HepG2 (cell line): Measurements from ENCODE around the gene MCF2L. TPM values are rescaled to one million over a fixed set of nuclear protein-coding genes. Genes with fewer than 3 reads are reported as not detected.

Experiments
- ATAC-seq: fragments of 200-7000 bp; cut with Tn5 transposase; 3 replicates; pipeline ENCODE4 v1.9.1; 2020; ENCODE audit warnings: mild to moderate bottlenecking, moderate library complexity
- BruUV-seq: library from RNA; stranded (reverse); fragments of 400-500 nt; replicated peaks from 2 replicates; lab custom pipeline; 2021; lab: Mats Ljungman, UMichigan
- CTCF ChIA-PET: fragments of 300-600 bp; formaldehyde crosslinking; extraction: SDS; loops from one replicate; lab custom pipeline; 2021; ENCODE audit warnings: low total read pairs, inconsistent platforms, low intra/inter-chr PET ratio; lab: Yijun Ruan, JAX
- POLR2A ChIA-PET: fragments of 350-600 bp; sonication (Branson Sonifier 250); formaldehyde crosslinking; loops from one replicate; lab custom pipeline; 2020; ENCODE audit warnings: antibody characterized with exemption, inconsistent platforms; lab: Yijun Ruan, JAX
- DNase-seq: peaks from one replicate; pipeline ENCODE4 v3.0.0-alpha.2; 2015; ENCODE audit warnings: low spot score
- FAIRE-seq: peaks from 3 replicates; lab custom pipeline; 2011; peaks lifted over from hg19 to GRCh38; lab: Jason Lieb, UNC
- H2AFZ ChIP-seq: one replicate; pipeline ENCODE4 v1.6.1; 2011; ENCODE audit warnings: low read length, inconsistent platforms
- H3K27ac ChIP-seq: fragments of 300-600 bp; 3 replicates; pipeline ENCODE4 v1.8.0; 2011; ENCODE audit warnings: mixed run types, mild to moderate bottlenecking, mixed read lengths, low read length, inconsistent platforms; ENCODE audit not compliant: insufficient read depth; ENCODE audit errors: extremely low read length
- H3K27me3 ChIP-seq, 2 experiments: fragments of 200-600 bp in 1 of 2; 2 replicates in 1 of 2; 3 replicates in 1 of 2; pipeline versions ENCODE4 v1.6.0 to v1.8.0; 2011; ENCODE audit warnings: low read length in 2 of 2, mild to moderate bottlenecking in 2 of 2, moderate library complexity in 2 of 2, inconsistent platforms in 1 of 2; ENCODE audit not compliant: insufficient read depth in 2 of 2, control insufficient read depth in 1 of 2
- H3K36me3 ChIP-seq, 2 experiments: fragments of 200-600 bp in 1 of 2; replicated peaks in 1 of 2; 2 replicates in 1 of 2; 3 replicates in 1 of 2; pipeline versions ENCODE4 v1.5.1 to v1.8.0; 2011; ENCODE audit warnings: low read length in 2 of 2, inconsistent platforms in 1 of 2; ENCODE audit not compliant: insufficient read depth in 2 of 2, control insufficient read depth in 1 of 2
- H3K4me1 ChIP-seq: 2 replicates; pipeline ENCODE4 v1.5.1; 2012; ENCODE audit warnings: low read length, inconsistent platforms; ENCODE audit not compliant: insufficient read depth
- H3K4me2 ChIP-seq: 2 replicates; pipeline ENCODE4 v1.6.0; 2011; ENCODE audit warnings: low read depth, low read length, inconsistent platforms
- H3K4me3 ChIP-seq, 3 experiments: fragments of 200-600 bp in 1 of 3; sonication (generic), shearing (Covaris generic) in 1 of 3; replicated peaks in 1 of 3; 2 replicates each; pipeline ENCODE4 v1.5.1; 2011 to 2016; ENCODE audit warnings: low read length in 3 of 3, inconsistent platforms in 2 of 3, low read depth in 2 of 3, mild to moderate bottlenecking in 2 of 3, control low read depth in 1 of 3, mixed read lengths in 1 of 3; ENCODE audit not compliant: insufficient read depth in 1 of 3
- H3K79me2 ChIP-seq: one replicate; pipeline ENCODE4 v1.6.1; 2011; ENCODE audit warnings: low read length, inconsistent platforms; ENCODE audit not compliant: insufficient read depth
- H3K9ac ChIP-seq: 2 replicates; pipeline ENCODE4 v1.6.0; 2011; ENCODE audit warnings: mild to moderate bottlenecking, low read depth, low read length, inconsistent platforms; ENCODE audit not compliant: insufficient read depth
- H3K9me3 ChIP-seq: 2 replicates; pipeline ENCODE4 v1.5.1; 2012; ENCODE audit warnings: mild to moderate bottlenecking, low read length
- H4K20me1 ChIP-seq: 2 replicates; pipeline ENCODE4 v1.6.0; 2011; ENCODE audit warnings: inconsistent platforms, mild to moderate bottlenecking, low read length, moderate library complexity; ENCODE audit not compliant: insufficient read depth
- AGO1 ChIP-seq: fragments of 200-400 bp; formaldehyde crosslinking; IDR thresholded peaks from 2 replicates; pipeline ENCODE4 v1.6.1; 2017; ENCODE audit warnings: mild to moderate bottlenecking, low read depth, low read length, moderate library complexity; ENCODE audit not compliant: poor library complexity, severe bottlenecking
- BCL3 ChIP-seq: sonication (generic); formaldehyde crosslinking; IDR thresholded peaks from 2 replicates; pipeline ENCODE4 v1.5.1; 2020; ENCODE audit warnings: mild to moderate bottlenecking, missing genetic modification reagents, moderate library complexity
- FOXK2 ChIP-seq: fragments of 450-650 bp; IDR thresholded peaks from 2 replicates; pipeline ENCODE4 v1.6.1; 2016
- GABPB1 ChIP-seq: IDR thresholded peaks from 2 replicates; pipeline ENCODE4 v1.6.1; 2016; ENCODE audit warnings: mild to moderate bottlenecking, missing genetic modification reagents, moderate library complexity, missing compliant biosample characterization
- HNRNPUL1 ChIP-seq: fragments of 200-400 bp; formaldehyde crosslinking; IDR thresholded peaks from 2 replicates; pipeline ENCODE4 v1.6.1; 2017; ENCODE audit warnings: low read depth, mild to moderate bottlenecking, low read length, moderate library complexity
- KDM1A ChIP-seq: IDR thresholded peaks from 2 replicates; pipeline ENCODE4 v1.6.1; 2016; ENCODE audit warnings: missing compliant biosample characterization
- MAZ ChIP-seq, 2 experiments: sonication (generic) in 1 of 2; formaldehyde crosslinking in 1 of 2; IDR thresholded peaks; 2 replicates each; pipeline versions ENCODE4 v1.5.0 to v1.6.1; 2012 to 2020; ENCODE audit warnings: low read depth in 2 of 2, mild to moderate bottlenecking in 2 of 2, borderline replicate concordance in 1 of 2, improper control_type of control experiment in 1 of 2, low read length in 1 of 2, missing genetic modification reagents in 1 of 2, moderate library complexity in 1 of 2
- NCOA5 ChIP-seq: sonication (generic); formaldehyde crosslinking; IDR thresholded peaks from 2 replicates; pipeline ENCODE4 v1.4.0; 2020; ENCODE audit warnings: missing genetic modification reagents
- RAD21 ChIP-seq: fragments of 450-650 bp; formaldehyde crosslinking; IDR thresholded peaks from 2 replicates; pipeline ENCODE4 v1.5.0; 2020; ENCODE audit warnings: mild to moderate bottlenecking
- SMAD9 ChIP-seq: sonication (generic); formaldehyde crosslinking; IDR thresholded peaks from 2 replicates; pipeline ENCODE4 v1.5.1; 2020; ENCODE audit warnings: mild to moderate bottlenecking, missing genetic modification reagents
- SP2 ChIP-seq: sonication (generic); formaldehyde crosslinking; IDR thresholded peaks from 2 replicates; pipeline ENCODE4 v1.5.1; 2020; ENCODE audit warnings: mild to moderate bottlenecking, missing genetic modification reagents
- ZNF142 ChIP-seq: sonication (generic); formaldehyde crosslinking; IDR thresholded peaks from 2 replicates; pipeline ENCODE4 v1.4.0; 2020; ENCODE audit warnings: missing genetic modification reagents
- ZNF333 ChIP-seq: sonication (generic); formaldehyde crosslinking; IDR thresholded peaks from 2 replicates; pipeline ENCODE4 v1.4.0; 2020; ENCODE audit warnings: mild to moderate bottlenecking, missing genetic modification reagents, borderline replicate concordance
- ZNF343 ChIP-seq: sonication (generic); formaldehyde crosslinking; IDR thresholded peaks from 2 replicates; pipeline ENCODE4 v1.4.0; 2020; ENCODE audit warnings: mild to moderate bottlenecking, missing genetic modification reagents
- ZNF383 ChIP-seq: sonication (generic); formaldehyde crosslinking; IDR thresholded peaks from 2 replicates; pipeline ENCODE4 v1.4.0; 2020; ENCODE audit warnings: missing genetic modification reagents, mild to moderate bottlenecking, borderline replicate concordance
- ZNF543 ChIP-seq: sonication (generic); formaldehyde crosslinking; IDR thresholded peaks from 2 replicates; pipeline ENCODE4 v1.4.0; 2020; ENCODE audit warnings: mild to moderate bottlenecking, missing genetic modification reagents
- ZNF619 ChIP-seq: sonication (generic); formaldehyde crosslinking; IDR thresholded peaks from 2 replicates; pipeline ENCODE4 v1.4.0; 2020; ENCODE audit warnings: mild to moderate bottlenecking, missing genetic modification reagents
- WGBS: methylation state at CpG from one replicate; pipeline ENCODE4 v1.1.6; 2017; ENCODE audit warnings: low lambda C conversion rate; 5-methylcytosine and 5-hydroxymethylcytosine counted together
- in situ Hi-C: cut with HindIII; loops from 2 replicates; pipeline ENCODE4 v1.10.0; 2017; ENCODE audit warnings: low pct_unique_long_range_greater_than_20kb; ENCODE audit not compliant: extremely low pct_ligation_motif_present
- intact Hi-C: fragments of 100-400 bp; cut with micrococcal nuclease; formaldehyde crosslinking; loops from one replicate; pipeline ENCODE4 v1.10.0; 2022; ENCODE audit not compliant: unreplicated experiment
- polyA plus RNA-seq, 8 experiments: library from polyadenylated mRNA; depleted of rRNA in 3 of 8; stranded (reverse) in 7 of 8; unstranded in 1 of 8; fragments of >200 nt; fragmentation: Illumina TruSeq in 4 of 8; extraction: Trizol in 4 of 8; gene quantifications; 2 replicates each; pipeline versions ENCODE4 v1.2.1 to v1.2.3, GENCODE V29; 2011 to 2016; ENCODE audit warnings: low read depth in 4 of 8, missing spikeins in 1 of 8, mixed read lengths in 1 of 8; ENCODE audit not compliant: insufficient read depth in 1 of 8
- total RNA-seq, 5 experiments: library from RNA; depleted of rRNA; stranded (reverse); fragments of >200 nt; fragmentation: Illumina TruSeq; extraction: Trizol; gene quantifications; 2 replicates each; pipeline ENCODE4 v1.2.3, GENCODE V29; 2016; ENCODE audit warnings: low read depth in 1 of 5
- TF ChIP-seq, protein P1 (sequence below): sonication (generic); formaldehyde crosslinking; IDR thresholded peaks from 2 replicates; pipeline ENCODE4 v1.5.1; 2020; ENCODE audit warnings: missing genetic modification reagents, mild to moderate bottlenecking, borderline replicate concordance

MCF2L gene
- total and polyA plus RNA-seq, 2 of the 13 experiments (the other 11 are each of a cell fraction or from before 2014, with no cell fraction given): 19.4 to 28.4 TPM

DNA sequence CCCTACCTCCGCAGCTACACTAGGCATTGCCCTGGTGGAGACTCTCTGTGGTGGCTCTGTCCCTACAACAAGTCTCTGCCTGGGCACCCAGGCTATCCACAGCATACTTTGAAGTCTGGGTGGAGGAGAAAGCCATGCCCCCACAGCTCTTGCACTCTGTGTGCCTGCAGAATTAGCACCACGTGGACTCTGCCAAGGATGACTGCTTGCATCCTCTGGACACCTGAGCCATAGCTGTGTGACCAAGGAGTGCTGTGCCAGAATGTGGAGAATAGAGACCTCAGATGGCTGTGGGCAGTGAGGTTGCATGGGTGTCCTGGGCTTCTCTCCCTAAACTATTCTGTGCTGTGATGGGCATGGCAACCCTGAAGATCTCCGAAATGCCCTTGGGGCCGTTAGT, 21.2 kb upstream of the MCF2L start:
- DNase-seq (no peak), ATAC-seq (no peak), FAIRE-seq (no peak)
- 90% methylated on average over 3 of the region's 4 CpGs for WGBS
- no TSS peak for BruUV-seq
- Histone ChIP-seq H3K27me3 (no peaks in the 10 kb centered on the region; a peak in 1 of 5 replicates), H3K9ac (no peak overlapping the region), H3K4me3 (no peak overlapping the region), H3K79me2 (no peaks in the 10 kb centered on the region), H4K20me1 (peaks cover 4% of the 10 kb centered on the region; the same call in 1 of the 2 replicates), H3K4me1 (peaks cover 55% of the 10 kb centered on the region), H2AFZ (no peak overlapping the region), H3K27ac (no peak overlapping the region), H3K9me3 (no peaks in the 10 kb centered on the region), H3K36me3 (no peaks in the 10 kb centered on the region), H3K4me2 (no peak overlapping the region)
- POLR2A ChIA-PET: no interaction called here
- CTCF ChIA-PET: no interaction called here
- intact Hi-C loops: no loop called here
- in situ Hi-C loops: no loop called here
- TF ChIP-seq SP2 (CRISPR knock-in tag) (no peak), ZNF333 (CRISPR knock-in tag) (no peak), ZNF543 (CRISPR knock-in tag) (no peak), MAZ (IDR thresholded peaks at IDR 0.05; ENCODE audit: borderline replicate concordance, low read depth, low read length) (no peak), MAZ (CRISPR knock-in tag; IDR thresholded peaks at IDR 0.05; ENCODE audit: low read depth) (no peak), FOXK2 (no peak), HNRNPUL1 (no peak), ZNF142 (CRISPR knock-in tag) (no peak), ZNF343 (CRISPR knock-in tag) (no peak), KDM1A (CRISPR knock-in tag) (no peak), RAD21 (CRISPR knock-in tag) (no peak), ZNF619 (CRISPR knock-in tag) (no peak), AGO1 (no peak), BCL3 (CRISPR knock-in tag) (no peak), GABPB1 (CRISPR knock-in tag) (no peak), NCOA5 (CRISPR knock-in tag) (no peak), ZNF383 (CRISPR knock-in tag) (no peak), SMAD9 (CRISPR knock-in tag) (no peak)
- TF ChIP-seq, protein P1, sequence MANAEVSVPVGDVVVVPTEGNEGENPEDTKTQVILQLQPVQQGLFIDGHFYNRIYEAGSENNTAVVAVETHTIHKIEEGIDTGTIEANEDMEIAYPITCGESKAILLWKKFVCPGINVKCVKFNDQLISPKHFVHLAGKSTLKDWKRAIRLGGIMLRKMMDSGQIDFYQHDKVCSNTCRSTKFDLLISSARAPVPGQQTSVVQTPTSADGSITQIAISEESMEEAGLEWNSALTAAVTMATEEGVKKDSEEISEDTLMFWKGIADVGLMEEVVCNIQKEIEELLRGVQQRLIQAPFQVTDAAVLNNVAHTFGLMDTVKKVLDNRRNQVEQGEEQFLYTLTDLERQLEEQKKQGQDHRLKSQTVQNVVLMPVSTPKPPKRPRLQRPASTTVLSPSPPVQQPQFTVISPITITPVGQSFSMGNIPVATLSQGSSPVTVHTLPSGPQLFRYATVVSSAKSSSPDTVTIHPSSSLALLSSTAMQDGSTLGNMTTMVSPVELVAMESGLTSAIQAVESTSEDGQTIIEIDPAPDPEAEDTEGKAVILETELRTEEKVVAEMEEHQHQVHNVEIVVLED (CRISPR knock-in tag): no peak
